Hippocampal formation (tissue), 2 donors: Measurements from ENCODE around the gene NFXL1.

ENCODE experiments used
- DNase-seq, 2 donors: peaks; one replicate each; lab custom pipeline; 2025; lab: John Stamatoyannopoulos, UW

NFXL1 gene

DNA sequence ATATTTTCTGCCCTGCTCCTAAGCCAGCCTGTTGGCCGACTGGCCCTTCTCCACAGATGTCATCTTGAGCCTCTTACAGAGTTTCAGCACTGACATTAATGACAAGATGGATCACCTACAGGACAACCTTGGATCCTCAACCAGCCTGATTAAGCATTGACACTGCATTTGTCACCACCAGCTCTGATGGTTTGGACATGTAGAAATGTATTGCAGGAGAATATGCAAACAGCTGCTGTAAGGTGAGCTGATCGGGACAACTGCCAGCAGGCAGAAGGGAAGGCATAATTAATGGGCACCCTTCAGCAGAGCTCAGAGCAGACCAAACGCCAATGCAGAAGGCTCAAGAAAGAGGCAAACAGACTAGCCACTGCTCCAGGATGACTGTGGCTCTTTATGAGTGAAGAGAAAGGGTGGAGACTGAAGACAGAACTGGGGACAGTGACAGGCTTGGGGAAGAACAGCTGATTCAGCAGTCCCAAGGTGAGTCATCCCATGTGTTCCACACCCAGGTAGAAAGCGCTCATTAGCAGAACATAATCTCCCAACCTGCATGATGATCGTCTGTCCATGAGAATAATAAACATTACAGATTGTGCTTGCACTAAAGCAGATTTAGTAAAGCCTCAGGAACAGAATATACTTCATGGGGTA, 83.2 kb downstream of the NFXL1 start:
- DNase-seq: no peak

DNA sequence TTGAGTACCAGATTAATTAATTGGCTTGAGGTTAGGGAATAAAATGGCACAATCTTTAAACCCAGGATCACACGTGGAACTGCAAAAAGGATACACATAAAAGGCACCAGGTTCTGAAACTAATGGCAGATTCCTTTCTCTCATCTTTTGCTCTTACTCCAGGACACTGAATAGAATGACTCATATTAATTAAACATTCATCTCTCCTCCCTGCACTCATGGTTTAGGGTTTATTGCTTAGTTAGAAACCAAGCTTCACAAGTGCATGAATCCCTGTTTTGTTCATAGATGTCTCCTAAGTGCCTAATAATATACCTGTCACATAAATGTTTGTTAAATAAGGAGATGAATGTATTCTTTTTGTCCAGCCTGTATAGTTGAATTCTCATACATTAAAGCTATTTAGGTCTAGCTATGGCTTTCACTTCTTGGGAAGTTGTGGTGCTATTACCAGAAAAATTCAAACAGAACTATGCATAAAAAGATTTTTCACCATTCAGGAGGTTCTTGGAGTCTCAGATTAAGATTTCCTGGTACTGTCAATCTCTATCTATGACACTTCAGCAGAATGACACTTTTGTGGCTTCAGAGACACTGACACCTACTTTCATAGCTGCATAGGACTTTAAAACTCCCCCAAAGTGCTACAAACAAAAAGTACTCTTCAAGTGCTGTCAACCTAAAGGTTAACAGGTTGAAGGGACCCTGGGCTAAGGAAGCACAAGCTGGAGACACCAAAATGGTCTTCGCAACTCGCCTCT, 83.9 kb downstream of the NFXL1 start:
- DNase-seq: no peak

DNA sequence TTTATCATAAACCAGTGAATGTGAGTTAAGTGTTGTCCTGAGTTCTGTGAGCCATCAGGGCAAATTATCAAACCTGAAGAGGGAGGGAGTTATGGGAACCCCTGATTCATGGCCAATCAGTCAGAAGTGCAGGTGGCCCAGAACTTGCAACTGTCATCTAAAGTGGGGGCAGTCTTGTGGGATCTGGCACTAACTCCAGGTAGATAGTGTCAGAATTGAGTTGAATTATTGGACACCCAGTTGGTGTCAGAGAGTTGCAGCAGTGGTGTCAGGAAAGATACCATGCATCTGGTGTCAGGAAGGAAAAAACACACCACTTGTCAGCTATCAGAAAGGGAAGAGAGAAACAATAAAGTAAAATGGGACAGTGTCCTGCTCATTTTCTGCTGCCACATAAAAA, 84.9 kb downstream of the NFXL1 start:
- no peak for DNase-seq

DNA sequence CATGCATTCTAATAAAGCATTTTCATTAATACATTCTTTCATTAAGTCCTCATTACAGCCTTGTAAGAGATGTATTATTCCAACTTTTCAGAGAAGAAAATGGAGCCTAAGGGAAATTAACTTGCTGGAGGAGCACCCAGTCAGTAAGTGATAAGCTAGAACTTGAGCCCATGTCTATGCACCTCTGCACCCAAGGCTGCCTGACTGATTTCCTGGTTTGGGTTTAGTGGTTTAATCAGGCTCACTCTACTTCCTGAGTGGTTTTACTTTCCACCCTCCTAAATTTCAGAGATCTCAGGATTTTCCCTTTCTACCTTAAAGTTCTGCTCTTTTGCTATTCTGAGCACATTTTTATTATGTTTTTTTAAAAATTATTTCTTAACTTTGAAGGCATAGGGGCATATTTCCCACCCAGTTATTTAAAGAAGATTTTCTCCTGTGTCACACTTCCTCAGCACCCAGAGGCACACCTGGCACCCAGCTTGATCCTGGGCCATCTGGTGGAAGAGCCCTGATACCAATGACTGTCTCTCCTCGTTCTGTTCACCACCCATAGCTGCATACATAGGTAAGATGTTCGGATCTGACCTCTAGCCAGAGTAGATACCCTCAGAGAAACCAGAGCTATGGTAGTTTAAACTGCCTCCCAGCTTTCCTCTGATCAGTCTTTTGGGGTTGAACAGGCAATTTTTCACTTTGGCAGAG, 86.9 kb downstream of the NFXL1 start:
- no peak for DNase-seq

DNA sequence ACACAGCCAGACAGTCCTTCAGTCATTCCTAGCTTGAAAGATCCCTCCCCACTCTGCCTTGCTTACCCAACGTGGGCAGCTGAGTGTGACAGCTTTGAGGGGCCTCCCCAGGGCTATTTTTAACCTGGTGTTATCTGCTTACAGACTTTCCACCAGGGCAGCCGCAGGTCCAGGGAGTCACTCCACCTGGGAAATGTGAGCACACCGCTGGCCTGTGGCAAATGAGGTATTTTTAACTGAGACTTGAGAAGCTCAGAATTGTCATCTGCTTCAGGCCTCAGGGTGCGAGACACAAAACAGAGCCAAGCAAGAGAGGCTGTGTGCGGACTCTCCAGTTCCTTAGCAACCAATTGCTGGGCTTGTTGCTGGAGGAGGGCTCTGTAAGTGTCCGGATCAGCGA, 89.5 kb downstream of the NFXL1 start:
- DNase-seq: no peak

DNA sequence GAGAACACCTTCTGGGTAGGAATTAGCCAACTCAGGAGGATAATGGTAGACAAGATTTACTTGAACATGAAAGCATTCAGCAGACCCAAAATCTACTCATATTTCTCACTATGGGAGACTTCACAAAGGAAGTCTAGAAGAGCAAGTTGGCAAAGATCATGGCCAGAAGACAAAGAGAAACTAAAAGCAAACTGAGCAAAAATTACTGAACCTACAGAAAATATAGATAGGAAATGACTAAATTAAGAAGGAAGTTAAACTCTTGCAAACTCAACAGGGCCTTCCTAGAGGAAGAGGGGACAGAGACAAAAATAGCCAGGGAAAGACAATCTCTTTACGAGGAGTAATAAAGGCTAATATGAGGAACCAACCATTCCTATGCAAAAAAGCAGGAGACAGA, 95.2 kb downstream of the NFXL1 start:
- DNase-seq: no peak

DNA sequence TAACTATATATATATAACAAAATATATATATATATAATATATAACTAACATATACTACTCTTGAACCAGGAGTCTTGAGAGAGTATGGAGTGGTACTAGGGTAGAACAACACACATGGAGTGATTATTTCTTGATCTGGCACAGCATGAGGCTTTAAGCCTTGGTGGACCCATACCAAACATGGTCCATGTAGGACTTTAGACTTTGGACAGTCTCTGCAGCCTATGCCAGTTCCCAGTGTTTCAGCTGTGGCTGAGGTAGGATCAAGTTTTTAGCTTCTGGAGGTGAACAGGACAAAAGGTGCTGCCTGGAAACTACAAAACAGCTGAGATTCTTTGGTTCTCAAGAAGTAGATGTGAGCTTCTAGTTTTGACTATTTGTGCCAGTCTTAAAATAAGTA, 97.1 kb downstream of the NFXL1 start:
- DNase-seq: no peak

DNA sequence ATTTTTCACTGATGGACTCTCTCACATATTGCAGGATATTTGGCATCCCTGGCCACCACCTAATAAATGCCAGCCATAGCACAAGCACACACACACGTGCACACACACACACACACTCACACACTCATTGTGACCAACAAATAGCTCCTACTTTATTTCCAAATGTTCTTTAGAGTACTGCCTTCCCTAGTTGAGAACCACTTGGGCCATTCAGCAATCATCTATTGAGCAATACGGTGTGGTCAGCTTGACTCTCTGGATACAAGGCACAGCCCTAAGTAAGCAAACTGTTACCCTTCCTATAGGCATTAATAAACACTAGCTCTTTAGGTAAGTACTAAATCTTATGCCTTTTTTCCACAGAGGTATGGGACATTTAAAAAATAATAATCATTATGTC, 97.6 kb downstream of the NFXL1 start:
- DNase-seq: no peak

DNA sequence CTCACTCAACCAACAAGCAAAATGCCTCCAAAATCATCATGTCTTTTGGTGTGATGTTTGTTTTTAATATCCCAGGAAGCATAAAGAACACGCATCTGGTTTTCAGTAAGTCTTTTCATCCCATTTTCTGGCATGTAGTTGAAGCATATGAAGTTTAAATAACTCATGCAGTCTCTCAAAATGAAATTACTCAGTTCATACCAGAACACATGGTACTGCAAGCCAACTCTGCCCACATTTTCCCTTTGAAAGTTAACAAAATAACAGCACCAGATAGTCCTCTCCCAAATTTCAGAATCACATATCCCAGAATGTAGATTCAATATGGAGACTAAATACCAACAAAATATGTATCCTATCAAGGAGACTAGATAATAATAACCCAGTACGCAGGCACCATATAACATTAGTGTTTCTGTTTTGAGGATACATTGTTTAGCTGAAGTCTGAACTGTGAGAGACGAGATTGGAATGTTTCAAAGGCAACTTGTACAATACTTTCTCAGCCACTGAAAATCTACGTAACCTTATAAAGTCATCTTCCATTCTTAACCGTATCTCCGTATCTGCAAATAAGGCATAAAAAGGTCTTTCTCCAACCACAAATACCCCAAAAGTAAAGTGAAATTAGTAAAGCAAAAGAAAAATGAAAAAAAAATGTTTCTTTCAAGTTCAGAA, 99.6 kb downstream of the NFXL1 start:
- DNase-seq: peak in 1 of 2 donors; percentile 21

DNA sequence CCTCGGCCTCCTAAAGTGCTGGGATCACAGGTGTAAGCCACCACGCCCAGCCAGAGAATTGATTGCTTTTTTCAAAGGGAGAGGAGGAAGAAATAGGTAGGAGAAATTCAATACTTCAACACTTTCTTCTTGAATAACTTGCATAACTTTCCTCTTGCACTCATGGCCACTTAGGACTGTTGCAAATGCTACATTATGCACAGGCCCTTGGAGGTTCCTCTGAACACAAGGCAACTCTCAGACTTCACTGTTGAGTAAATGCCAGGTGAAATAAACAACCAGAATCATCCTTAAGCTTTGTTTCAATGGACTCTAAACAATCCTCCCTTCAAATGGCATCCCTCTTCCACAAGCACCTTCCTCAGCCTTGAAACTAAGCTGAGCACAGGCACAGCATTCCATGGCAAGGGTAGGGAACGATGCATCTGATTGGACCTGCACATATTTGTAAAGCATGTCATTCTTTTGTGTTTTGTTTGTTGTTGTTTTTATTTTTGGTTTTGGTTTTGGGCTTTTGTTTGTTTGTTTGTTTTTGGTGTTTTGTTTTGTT, 104.7 kb downstream of the NFXL1 start:
- DNase-seq: no peak

DNA sequence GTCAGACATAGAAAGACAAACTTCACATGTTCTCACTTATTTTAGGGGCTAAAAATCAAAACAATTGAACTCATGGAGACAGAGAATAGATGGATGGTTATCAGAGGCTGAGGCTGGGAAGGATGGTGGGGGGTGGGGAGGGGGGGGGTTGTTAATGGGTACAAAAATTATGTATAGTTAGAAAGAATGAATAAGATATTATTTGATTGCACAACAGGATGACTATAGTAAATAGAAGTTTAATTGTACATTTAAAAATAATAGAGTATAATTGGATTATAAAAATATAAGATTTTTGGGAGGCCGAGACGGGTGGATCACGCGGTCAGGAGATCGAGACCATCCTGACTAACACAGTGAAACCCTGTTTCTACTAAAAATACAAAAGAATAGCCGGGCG, 109.8 kb downstream of the NFXL1 start:
- DNase-seq: no peak

DNA sequence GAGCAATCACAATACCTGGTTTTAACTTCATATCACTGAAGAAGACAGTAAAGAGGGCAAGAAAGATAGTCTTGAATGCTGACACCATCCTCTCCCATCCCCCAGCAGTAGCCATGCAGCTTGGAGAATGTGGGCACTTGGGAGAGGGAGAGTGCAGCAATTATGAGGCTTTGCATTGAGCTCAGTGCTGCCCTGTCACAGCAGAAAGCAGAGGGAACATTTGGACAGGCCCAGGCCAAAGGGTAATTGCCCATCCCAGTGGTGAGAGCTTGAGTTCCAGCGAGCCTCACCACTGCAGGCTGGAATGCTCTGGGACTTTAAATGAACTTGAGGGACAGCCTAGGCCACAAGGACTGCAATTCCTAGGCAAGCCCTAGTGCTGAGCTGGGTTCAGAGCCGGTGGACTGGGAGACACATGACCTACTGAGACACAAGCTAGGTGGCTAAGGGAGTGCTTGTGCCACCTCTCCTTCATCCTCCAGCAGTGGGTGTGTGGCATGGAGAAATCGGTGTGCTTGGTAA, 112.8 kb downstream of the NFXL1 start:
- DNase-seq: no peak

DNA sequence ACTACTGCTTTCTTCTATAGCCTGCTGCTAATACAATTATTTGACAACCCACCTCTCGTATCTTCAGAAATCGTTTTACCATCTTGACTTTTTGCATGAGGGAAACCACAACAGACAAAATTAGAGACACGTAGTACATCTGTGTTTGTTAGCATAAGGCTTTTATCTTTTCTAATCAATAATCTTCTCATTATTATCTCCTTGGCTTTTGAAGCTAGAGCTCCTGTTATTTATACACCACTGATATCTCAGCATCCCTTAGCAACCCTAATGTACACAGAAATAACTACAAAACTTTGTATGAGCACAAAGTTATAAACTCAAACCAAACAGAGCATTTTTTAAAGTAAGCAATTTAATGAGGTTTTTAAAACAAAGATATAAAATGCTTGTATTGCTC, 116.2 kb downstream of the NFXL1 start:
- no peak for DNase-seq
